T47D (cell line): ENCODE measurements around the gene VWA1.
A peak's percentile ranks its signal among the peaks of the same experiment; 100 is the strongest.

Source experiments
- DNase-seq, 2 experiments: peaks; one replicate each; pipeline versions ENCODE4 v3.0.0 to v3.0.0-alpha.2; 2011 to 2012; ENCODE audit warnings: low read depth in 1 of 2, low spot score in 1 of 2
- JUND ChIP-seq: IDR thresholded peaks from 2 replicates; pipeline ENCODE4 v1.6.1; 2012; ENCODE audit warnings: low read depth
- in situ Hi-C: cut with HindIII; loops from 2 replicates; pipeline ENCODE4 v1.10.0; 2016; ENCODE audit warnings: low sequenced_read_pairs, low pct_unique_long_range_greater_than_20kb

The VWA1 gene

GRCh38 chr1:1435106-1435903 is at the start of gene VWA1:
Gene VWA1, plus strand, starts transcription at chr1:1435690. Its CDS starts 59 bp downstream, at chr1:1435749.
- DNase-seq, result peak; percentile 84 to 93
- in situ Hi-C loops, result no loop called here
- no peak for TF ChIP-seq JUND

GRCh38 chr1:1385931-1386330 is 49.6 kb upstream of the VWA1 start:
- in situ Hi-C loops, result no loop called here

GRCh38 chr1:1387098-1388077 is 48.1 kb upstream of the VWA1 start:
- no peak for DNase-seq

More at GRCh38 chr1:1385931-1386330, 49.6 kb upstream of the VWA1 start:
- DNase-seq, result no peak
- no peak for TF ChIP-seq JUND

GRCh38 chr1:1388078-1388472 is 47.4 kb upstream of the VWA1 start:
- no peak for TF ChIP-seq JUND
- no peak for DNase-seq
- in situ Hi-C loops, result no loop called here

More at GRCh38 chr1:1387098-1388077, 48.1 kb upstream of the VWA1 start:
- no peak for TF ChIP-seq JUND
- in situ Hi-C loops, result no loop called here

- in situ Hi-C loops, result no loop called here
- no peak for TF ChIP-seq JUND
- DNase-seq, result no peak
Measured at GRCh38 chr1:1390675-1391074, 44.8 kb upstream of the VWA1 start.

GRCh38 chr1:1391225-1391624 is 44.3 kb upstream of the VWA1 start:
- DNase-seq, result no peak
- in situ Hi-C loops, result no loop called here
- TF ChIP-seq JUND, result no peak

GRCh38 chr1:1393014-1393413 is 42.5 kb upstream of the VWA1 start:
- no peak for DNase-seq
- no peak for TF ChIP-seq JUND
- in situ Hi-C loops, result no loop called here

GRCh38 chr1:1393428-1393827 is 42.1 kb upstream of the VWA1 start:
- in situ Hi-C loops, result no loop called here
- no peak for TF ChIP-seq JUND
- DNase-seq, result no peak

- no peak for DNase-seq
- TF ChIP-seq JUND, result no peak
- in situ Hi-C loops, result no loop called here
Measured at GRCh38 chr1:1394116-1394515, 41.4 kb upstream of the VWA1 start.

GRCh38 chr1:1395166-1395565 is 40.3 kb upstream of the VWA1 start:
- in situ Hi-C loops, result no loop called here
- no peak for TF ChIP-seq JUND
- no peak for DNase-seq

GRCh38 chr1:1397839-1398523 is 37.5 kb upstream of the VWA1 start:
- in situ Hi-C loops, result no loop called here
- DNase-seq, result no peak

GRCh38 chr1:1398677-1399186 is 36.8 kb upstream of the VWA1 start:
- TF ChIP-seq JUND, result no peak
- in situ Hi-C loops, result no loop called here
- no peak for DNase-seq

More at GRCh38 chr1:1397839-1398523, 37.5 kb upstream of the VWA1 start:
- TF ChIP-seq JUND, result no peak
